Activated B cell treated with CpG ODN at 0.5 μM for 24 hours (primary cell): ENCODE results near the gene ISG15. TPM values are rescaled to one million over a fixed set of nuclear protein-coding genes. Genes with fewer than 3 reads are reported as not detected.

Source experiments
- ATAC-seq: fragments of 200-7000 bp; cut with Tn5 transposase; one replicate; pipeline ENCODE4 v1.10.0; 2021; ENCODE audit warnings: low read depth, mild to moderate bottlenecking, moderate library complexity
- CTCF ChIA-PET: fragments of 350-600 bp; sonication (Branson Sonifier 250); formaldehyde crosslinking; loops from one replicate; lab custom pipeline; 2021; ENCODE audit warnings: antibody characterized with exemption; lab: Charles Lee
- POLR2A ChIA-PET: fragments of 350-600 bp; sonication (Branson Sonifier 250); formaldehyde crosslinking; loops from one replicate; lab custom pipeline; 2021; ENCODE audit warnings: antibody characterized with exemption; lab: Charles Lee
- DNase-seq: peaks from one replicate; pipeline ENCODE4 v3.0.0; 2022
- H3K27ac Mint-ChIP-seq: one replicate; pipeline ENCODE4 v1.8.0; 2020; ENCODE audit warnings: mixed read lengths
- H3K27me3 Mint-ChIP-seq: one replicate; pipeline ENCODE4 v1.8.0; 2021; ENCODE audit warnings: mixed read lengths
- H3K36me3 Mint-ChIP-seq: one replicate; pipeline ENCODE4 v1.8.0; 2021; ENCODE audit warnings: low read depth, mixed read lengths
- H3K4me1 Mint-ChIP-seq: one replicate; pipeline ENCODE4 v1.8.0; 2021; ENCODE audit warnings: mixed read lengths
- H3K4me3 Mint-ChIP-seq: one replicate; pipeline ENCODE4 v1.8.0; 2020; ENCODE audit warnings: mild to moderate bottlenecking, mixed read lengths
- H3K9me3 Mint-ChIP-seq: one replicate; pipeline ENCODE4 v1.8.0; 2020; ENCODE audit warnings: mixed read lengths
- intact Hi-C: fragments of 100-400 bp; cut with micrococcal nuclease; formaldehyde crosslinking; loops from one replicate; pipeline ENCODE4 v1.15.1; 2024
- total RNA-seq: library from RNA; stranded (reverse); gene quantifications from 2 replicates; pipeline ENCODE4 v1.2.3, GENCODE V29; 2022
- TF ChIP-seq, protein P1 (sequence below): fragments of 200-600 bp; IDR thresholded peaks from one replicate; pipeline ENCODE4 v1.8.0; 2022; ENCODE audit warnings: antibody characterized with exemption, mild to moderate bottlenecking

The ISG15 gene
- total RNA-seq, 1 donor from 2014 or later = 25.8 TPM

DNA sequence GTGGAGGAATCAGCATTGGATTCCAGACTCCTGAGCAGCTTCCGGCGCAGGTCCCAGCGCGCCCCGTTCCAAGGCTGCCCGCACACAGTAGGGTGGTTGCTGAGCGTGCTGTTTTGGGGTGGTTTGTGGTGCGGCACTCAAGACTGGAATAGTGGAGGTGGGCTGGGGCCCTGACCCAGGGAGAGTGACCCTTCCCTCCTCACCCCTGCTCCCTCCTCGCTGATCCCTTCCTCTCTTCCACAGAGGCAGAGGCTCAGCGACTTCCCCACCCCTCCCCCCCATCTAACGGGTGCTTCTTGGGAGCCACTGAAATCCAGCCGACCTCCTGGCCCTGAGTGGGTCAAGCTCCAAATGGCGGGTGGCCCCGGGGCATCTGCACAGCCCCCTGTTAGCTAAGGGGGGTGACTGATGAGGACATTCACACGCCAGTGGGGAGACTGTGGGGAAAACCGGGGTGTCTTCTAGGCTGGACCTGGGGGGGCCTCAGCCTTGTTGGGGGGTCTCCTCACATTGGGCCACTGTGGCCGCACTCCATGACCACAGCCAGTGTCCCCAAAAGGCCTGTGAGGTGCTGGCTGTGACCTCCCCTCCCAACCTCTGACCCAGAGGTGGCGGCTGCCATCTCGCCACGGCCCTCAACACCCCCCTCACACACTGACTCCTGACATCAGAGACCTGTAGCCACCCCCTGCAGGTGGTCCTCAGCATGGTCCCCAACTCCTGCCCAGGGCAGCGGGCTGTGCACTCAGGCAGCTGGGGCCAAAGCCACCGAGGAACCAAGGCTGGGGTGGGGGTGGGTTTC, 9.5 kb upstream of the ISG15 start:
- Mint-ChIP-seq H3K4me3 (no peak overlapping the region), H3K9me3 (no peaks in the 10 kb centered on the region), H3K4me1 (peaks cover 21% of the 10 kb centered on the region), H3K27ac (no peak overlapping the region), H3K36me3 (no peaks in the 10 kb centered on the region), H3K27me3 (peaks cover 36% of the 10 kb centered on the region)
- TF ChIP-seq, protein P1, sequence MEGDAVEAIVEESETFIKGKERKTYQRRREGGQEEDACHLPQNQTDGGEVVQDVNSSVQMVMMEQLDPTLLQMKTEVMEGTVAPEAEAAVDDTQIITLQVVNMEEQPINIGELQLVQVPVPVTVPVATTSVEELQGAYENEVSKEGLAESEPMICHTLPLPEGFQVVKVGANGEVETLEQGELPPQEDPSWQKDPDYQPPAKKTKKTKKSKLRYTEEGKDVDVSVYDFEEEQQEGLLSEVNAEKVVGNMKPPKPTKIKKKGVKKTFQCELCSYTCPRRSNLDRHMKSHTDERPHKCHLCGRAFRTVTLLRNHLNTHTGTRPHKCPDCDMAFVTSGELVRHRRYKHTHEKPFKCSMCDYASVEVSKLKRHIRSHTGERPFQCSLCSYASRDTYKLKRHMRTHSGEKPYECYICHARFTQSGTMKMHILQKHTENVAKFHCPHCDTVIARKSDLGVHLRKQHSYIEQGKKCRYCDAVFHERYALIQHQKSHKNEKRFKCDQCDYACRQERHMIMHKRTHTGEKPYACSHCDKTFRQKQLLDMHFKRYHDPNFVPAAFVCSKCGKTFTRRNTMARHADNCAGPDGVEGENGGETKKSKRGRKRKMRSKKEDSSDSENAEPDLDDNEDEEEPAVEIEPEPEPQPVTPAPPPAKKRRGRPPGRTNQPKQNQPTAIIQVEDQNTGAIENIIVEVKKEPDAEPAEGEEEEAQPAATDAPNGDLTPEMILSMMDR = no peak
- DNase-seq (no peak), ATAC-seq (no peak)
- ChIA-PET POLR2A (interaction anchor here (1.0 kb wide), 1 partner anchor 10 kb away, joined by 3 read pairs; no protein-coding TSS in a partner anchor), CTCF (no interaction called here)
- intact Hi-C loops = loop anchor here (2.0 kb wide), 1 partner anchor 15 kb away; no protein-coding TSS in a partner anchor

DNA sequence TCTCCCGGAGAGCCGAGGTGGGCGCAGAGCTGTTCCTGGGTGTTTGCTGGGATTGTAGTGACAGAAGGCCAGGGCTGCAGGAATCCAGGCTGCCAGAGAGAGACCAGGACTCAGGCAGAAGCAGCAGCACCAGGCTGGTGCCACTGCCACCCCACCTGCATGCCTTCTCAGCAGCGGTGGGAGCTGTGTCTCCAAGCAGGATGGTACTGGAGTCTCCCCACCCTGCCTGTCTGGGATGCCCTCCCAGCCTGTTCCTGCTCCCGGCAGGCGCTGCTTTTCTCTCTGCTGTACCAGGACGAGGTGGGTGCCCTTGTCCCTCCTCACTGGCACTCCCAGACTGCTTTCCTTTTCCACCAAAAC, 8.9 kb upstream of the ISG15 start:
- intact Hi-C loops = no loop called here
- no peak for ATAC-seq
- ChIA-PET POLR2A (interaction anchor here (1.0 kb wide), 1 partner anchor 9 kb away, joined by 3 read pairs; no protein-coding TSS in a partner anchor), CTCF (no interaction called here)
- Mint-ChIP-seq H3K36me3 (no peaks in the 10 kb centered on the region), H3K4me3 (no peak overlapping the region), H3K27me3 (peaks cover 41% of the 10 kb centered on the region), H3K4me1 (peaks cover 23% of the 10 kb centered on the region), H3K9me3 (no peaks in the 10 kb centered on the region), H3K27ac (no peak overlapping the region)
- TF ChIP-seq, protein P1 = no peak
- DNase-seq = no peak

DNA sequence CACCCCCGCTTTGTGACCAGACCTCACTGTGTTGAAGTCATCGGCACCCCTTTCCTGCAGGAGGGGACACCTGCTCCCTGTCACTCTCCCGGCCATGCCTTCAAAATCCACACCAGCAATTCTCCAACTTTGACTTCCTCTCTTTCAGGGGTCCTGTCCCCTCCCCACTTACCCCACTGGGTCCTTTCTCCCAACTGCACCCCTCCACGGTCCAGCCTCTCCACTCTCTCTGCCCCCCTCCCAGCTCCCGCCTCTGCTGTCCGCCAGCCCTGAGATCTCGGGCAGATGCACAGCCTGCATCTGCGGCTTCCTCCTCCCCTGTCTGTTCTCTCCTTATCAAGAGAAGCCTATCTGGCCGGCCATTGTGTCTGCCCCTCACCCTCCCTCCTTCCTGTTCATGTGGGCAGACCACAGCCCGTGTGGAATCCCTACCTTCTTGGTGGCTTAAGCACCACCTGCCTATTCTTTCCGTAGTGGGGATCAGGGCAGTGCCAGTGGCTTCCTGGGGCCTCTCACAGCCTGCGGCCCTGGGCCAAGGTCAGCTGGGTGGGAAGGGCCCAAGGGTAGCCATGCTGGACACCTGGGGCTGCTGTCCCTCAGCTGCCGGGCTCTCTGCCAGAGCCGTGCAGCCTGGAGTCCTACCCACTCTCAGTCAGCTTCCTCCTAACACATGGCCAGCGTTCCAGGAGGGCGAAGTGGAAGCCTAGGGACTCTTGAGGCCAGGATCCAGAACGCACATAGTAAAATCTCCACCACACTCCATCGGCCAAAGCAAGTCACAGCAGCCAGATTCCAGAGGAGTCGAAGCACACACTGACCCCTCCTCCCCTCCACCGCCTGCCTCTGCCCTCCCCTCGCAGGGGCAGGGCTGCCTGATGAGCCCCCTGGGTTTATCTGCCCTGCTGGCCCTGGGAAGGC, 8.3 kb upstream of the ISG15 start:
- Mint-ChIP-seq H3K27me3 (peaks cover 41% of the 10 kb centered on the region), H3K9me3 (no peaks in the 10 kb centered on the region), H3K27ac (no peak overlapping the region), H3K36me3 (no peaks in the 10 kb centered on the region), H3K4me1 (peaks cover 22% of the 10 kb centered on the region), H3K4me3 (no peak overlapping the region)
- TF ChIP-seq, protein P1 = no peak
- intact Hi-C loops = no loop called here
- ATAC-seq (no peak), DNase-seq (no peak)
- POLR2A ChIA-PET = no interaction called here
- CTCF ChIA-PET = no interaction called here

DNA sequence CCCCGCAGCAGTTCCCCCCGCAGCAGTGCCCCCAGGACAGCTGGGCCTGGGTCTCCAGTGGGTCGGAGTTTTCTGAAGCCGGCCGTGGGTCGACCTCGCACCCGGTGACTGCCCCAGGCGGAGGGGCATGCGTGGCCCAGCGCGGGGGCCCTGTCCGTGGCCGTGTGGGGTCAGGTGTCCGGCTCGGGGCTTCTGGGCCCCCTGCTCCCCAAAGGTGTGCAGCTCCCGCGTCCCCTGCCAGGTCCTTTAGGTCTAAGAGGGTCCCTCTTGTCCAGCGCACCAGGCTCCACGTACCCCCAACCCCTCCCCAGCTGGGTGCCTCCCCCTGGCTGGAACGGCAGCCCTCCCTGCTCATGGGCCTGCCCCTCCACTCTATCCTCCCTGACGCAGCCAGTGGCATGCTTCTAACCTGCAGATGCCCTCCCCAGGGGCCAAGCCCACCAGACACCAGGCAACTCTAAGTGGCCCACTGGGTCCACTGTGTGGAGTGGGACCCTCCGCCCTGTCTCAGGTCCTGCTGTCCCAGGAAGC, 7.5 kb upstream of the ISG15 start:
- H3K27ac Mint-ChIP-seq = no peak overlapping the region
- ChIA-PET POLR2A (no interaction called here), CTCF (no interaction called here)
- intact Hi-C loops = no loop called here
- H3K4me1 Mint-ChIP-seq = peaks cover 19% of the 10 kb centered on the region
- DNase-seq (no peak), ATAC-seq (no peak)
- H3K9me3 Mint-ChIP-seq = no peaks in the 10 kb centered on the region
- peaks cover 38% of the 10 kb centered on the region for H3K27me3 Mint-ChIP-seq
- TF ChIP-seq, protein P1 = no peak
- H3K4me3 Mint-ChIP-seq = no peak overlapping the region
- H3K36me3 Mint-ChIP-seq = no peaks in the 10 kb centered on the region
